ENCODE results near the gene MSH3.

The MSH3 gene

GRCh38 chr5:80912479-80912878 is 258.0 kb downstream of the MSH3 start:
- DNase-seq (ENCODE audit: low spot score), result no peak

- no peak for DNase-seq (ENCODE audit: low spot score)
Observed at GRCh38 chr5:80915716-80916115, 261.3 kb downstream of the MSH3 start.

- no peak for DNase-seq (ENCODE audit: low spot score)
Observed at GRCh38 chr5:80916676-80917075, 262.2 kb downstream of the MSH3 start.

GRCh38 chr5:80917631-80918030 is 263.2 kb downstream of the MSH3 start:
- DNase-seq (ENCODE audit: low spot score), result no peak

- DNase-seq (ENCODE audit: low spot score), result no peak
Observed at GRCh38 chr5:80919678-80920196, 265.3 kb downstream of the MSH3 start.

GRCh38 chr5:80920333-80920732 is 265.9 kb downstream of the MSH3 start:
- DNase-seq (ENCODE audit: low spot score), result no peak

GRCh38 chr5:80921026-80921425 is 266.6 kb downstream of the MSH3 start:
- no peak for DNase-seq (ENCODE audit: low spot score)

GRCh38 chr5:80925931-80926330 is 271.5 kb downstream of the MSH3 start:
- DNase-seq (ENCODE audit: low spot score), result no peak
